C1 segment of cervical spinal cord (tissue), 14 donors: ENCODE data around the gene PRDM5.
"Not testable (repeated sequence)": the region's sequence is repeated elsewhere in the genome, so short reads cannot be mapped to it uniquely, and the experiment has no call there.

Source experiments
- DNase-seq, 14 donors: peaks; one replicate each; lab custom pipeline; 2025; lab: John Stamatoyannopoulos, UW

PRDM5 gene

GRCh38 chr4:120653804-120654573 lies 268.5 kb downstream of the PRDM5 start:
- DNase-seq: no peak

GRCh38 chr4:120648336-120648735 lies 274.2 kb downstream of the PRDM5 start:
- not testable (repeated sequence) for DNase-seq
